Spinal cord (tissue), 10 donors: ENCODE measurements around the gene PTGES. TPM values are rescaled to one million over a fixed set of nuclear protein-coding genes. Genes with fewer than 3 reads are reported as not detected.
"Not testable (repeated sequence)": the region's sequence is repeated elsewhere in the genome, so short reads cannot be mapped to it uniquely, and the experiment has no call there.

Source experiments
- DNase-seq, 6 donors: peaks; one replicate each; pipeline versions ENCODE4 v3.0.0 to v3.0.0-alpha.2; 2013 to 2015; ENCODE audit warnings: low spot score in 6 of 6, low read depth in 4 of 6
- H3K27ac ChIP-seq: one replicate; pipeline ENCODE4 v1.5.1; 2013; ENCODE audit warnings: low read depth, low read length, control low read depth
- H3K27me3 ChIP-seq: one replicate; pipeline ENCODE4 v1.6.1; 2013; ENCODE audit warnings: low read length; ENCODE audit not compliant: control insufficient read depth, insufficient read depth
- H3K36me3 ChIP-seq: one replicate; pipeline ENCODE4 v1.6.1; 2013; ENCODE audit warnings: low read length; ENCODE audit not compliant: control insufficient read depth, insufficient read depth
- H3K4me1 ChIP-seq: one replicate; pipeline ENCODE4 v1.6.1; 2013; ENCODE audit warnings: low read length; ENCODE audit not compliant: control insufficient read depth, insufficient read depth
- H3K4me3 ChIP-seq: one replicate; pipeline ENCODE4 v1.5.1; 2013; ENCODE audit warnings: low read depth, low read length, control low read depth
- H3K9me3 ChIP-seq: one replicate; pipeline ENCODE4 v1.6.1; 2013; ENCODE audit warnings: low read length; ENCODE audit not compliant: control insufficient read depth, insufficient read depth
- WGBS: methylation state at CpG from one replicate; pipeline ENCODE4 v1.1.5; 2013; ENCODE audit warnings: missing lambda C conversion rate; ENCODE audit not compliant: insufficient coverage; 5-methylcytosine and 5-hydroxymethylcytosine counted together
- long read RNA-seq, 4 donors: transcript quantifications; one replicate each; lab custom pipeline, GENCODE V29; 2026
- polyA plus RNA-seq, 2 donors: library from polyadenylated mRNA; unstranded; fragments of 120-200 nt; gene quantifications; one replicate each; pipeline ENCODE4 v1.2.1, GENCODE V29; 2013; ENCODE audit not compliant: insufficient read length in 2 of 2
- total RNA-seq, 2 donors: library from RNA; depleted of rRNA in 1 of 2; stranded (reverse); fragments of 120-200 nt in 1 of 2; fragments of >200 nt in 1 of 2; gene quantifications; one replicate each; pipeline versions ENCODE4 v1.2.3 to v1.2.4, GENCODE V29; 2013 to 2014
- donor health status: healthy.

The PTGES gene
- total RNA-seq (1 to 10 TPM; 2.5 to 9.3 TPM), polyA plus RNA-seq (1 to 10 TPM; 7.8 to 8.8 TPM)
- long read RNA-seq, donor 1, result 0 reads
- long read RNA-seq, donor 2, partial matches to known transcripts, result 0 of 1 reads
- long read RNA-seq, donor 2, other reads (novel, unspliced or antisense), result 0 of 1 reads
- long read RNA-seq, donor 3, result 0 reads
- long read RNA-seq, donor 4, partial matches to known transcripts, result 6 of 6 reads
- long read RNA-seq, donor 4, other reads (novel, unspliced or antisense), result 0 of 6 reads

GRCh38 chr9:129752900-129753729 lies at the start of gene PTGES:
TSS of gene PTGES (minus strand) at chr9:129753042. CDS start at chr9:129753012, 30 bp downstream.
- Histone ChIP-seq H3K27ac (no peak within 1 kb of the TSS), H3K36me3 (no peaks in the 10 kb centered on the region), H3K9me3 (no peaks in the 10 kb centered on the region), H3K4me3 (peak within 1 kb of the TSS; percentile 32), H3K27me3 (peaks cover 8% of the 10 kb centered on the region), H3K4me1 (peaks cover 18% of the 10 kb centered on the region)
- whole genome bisulfite sequencing, result 14% methylated on average over 16 of the region's 23 CpGs
- DNase-seq, result peak in 3 of 6 donors; percentile 32 to 79 (median 76)

GRCh38 chr9:129801504-129801903 lies 48.7 kb upstream of the PTGES start:
- no peak for DNase-seq
- H3K4me3 ChIP-seq, result no peak overlapping the region
- peaks cover 11% of the 10 kb centered on the region for H3K4me1 ChIP-seq
- H3K27me3 ChIP-seq, result no peaks in the 10 kb centered on the region
- 72% methylated on average over 16 of the region's 17 CpGs for WGBS
- no peaks in the 10 kb centered on the region for H3K9me3 ChIP-seq
- no peak overlapping the region for H3K27ac ChIP-seq
- H3K36me3 ChIP-seq, result peaks cover 16% of the 10 kb centered on the region

- Histone ChIP-seq H3K27me3 (no peaks in the 10 kb centered on the region), H3K36me3 (no peaks in the 10 kb centered on the region), H3K4me1 (peaks cover 6% of the 10 kb centered on the region), H3K9me3 (no peaks in the 10 kb centered on the region), H3K27ac (no peak overlapping the region), H3K4me3 (no peak overlapping the region)
- DNase-seq, result no peak
- WGBS, result 86% methylated on average over 2 of the region's 6 CpGs
Measured at GRCh38 chr9:129798973-129799372, 46.1 kb upstream of the PTGES start.

- WGBS, result 100% methylated on average over 1 of the region's 2 CpGs
- not testable (repeated sequence) for H3K4me1 ChIP-seq, H3K27ac ChIP-seq, H3K9me3 ChIP-seq, DNase-seq, H3K4me3 ChIP-seq, H3K27me3 ChIP-seq, H3K36me3 ChIP-seq
Measured at GRCh38 chr9:129796029-129796428, 43.2 kb upstream of the PTGES start.

GRCh38 chr9:129794549-129794948 lies 41.7 kb upstream of the PTGES start:
- Histone ChIP-seq H3K9me3 (no peaks in the 10 kb centered on the region), H3K4me3 (no peak overlapping the region), H3K36me3 (no peaks in the 10 kb centered on the region), H3K4me1 (peaks cover 3% of the 10 kb centered on the region), H3K27ac (no peak overlapping the region), H3K27me3 (no peaks in the 10 kb centered on the region)
- WGBS, result 93% methylated on average over 8 of the region's 8 CpGs
- DNase-seq, result no peak

- peaks cover 7% of the 10 kb centered on the region for H3K27me3 ChIP-seq
- no peaks in the 10 kb centered on the region for H3K9me3 ChIP-seq
- no peaks in the 10 kb centered on the region for H3K36me3 ChIP-seq
- 81% methylated on average over 10 of the region's 10 CpGs for WGBS
- DNase-seq, result no peak
- no peak overlapping the region for H3K4me3 ChIP-seq
- H3K4me1 ChIP-seq, result peaks cover 3% of the 10 kb centered on the region
- no peak overlapping the region for H3K27ac ChIP-seq
Measured at GRCh38 chr9:129786481-129786880, 33.6 kb upstream of the PTGES start.

- Histone ChIP-seq H3K27ac (no peak overlapping the region), H3K36me3 (no peaks in the 10 kb centered on the region), H3K9me3 (no peaks in the 10 kb centered on the region), H3K27me3 (peaks cover 7% of the 10 kb centered on the region), H3K4me1 (peaks cover 3% of the 10 kb centered on the region), H3K4me3 (no peak overlapping the region)
- DNase-seq, result no peak
- WGBS, result no CpG with 5 or more reads among the region's 1 CpG
Measured at GRCh38 chr9:129785866-129786265, 33.0 kb upstream of the PTGES start.

GRCh38 chr9:129784970-129785369 lies 32.1 kb upstream of the PTGES start:
- H3K27me3 ChIP-seq, H3K27ac ChIP-seq, H3K4me3 ChIP-seq, H3K4me1 ChIP-seq, H3K36me3 ChIP-seq, H3K9me3 ChIP-seq, DNase-seq: not testable (repeated sequence)
- WGBS, result 77% methylated on average over 11 of the region's 11 CpGs

- Histone ChIP-seq H3K4me1 (no peaks in the 10 kb centered on the region), H3K9me3 (no peaks in the 10 kb centered on the region), H3K27ac (no peak overlapping the region), H3K36me3 (no peaks in the 10 kb centered on the region), H3K4me3 (no peak overlapping the region), H3K27me3 (peaks cover 7% of the 10 kb centered on the region)
- WGBS, result 46% methylated on average over 4 of the region's 14 CpGs
- peak; percentile 36 to 90 (median 56) for DNase-seq
Measured at GRCh38 chr9:129783516-129784361, 30.9 kb upstream of the PTGES start.
